Hepatocyte (in vitro differentiated cells): ENCODE measurements around the gene LDB2.

Source experiments
- EZH2 ChIP-seq: fragments of 200-600 bp; sonication (generic); IDR thresholded peaks from 2 replicates; pipeline ENCODE4 v1.6.1; 2016; ENCODE audit warnings: antibody characterized with exemption, mild to moderate bottlenecking, borderline replicate concordance
- EZH2phosphoT487 ChIP-seq: fragments of 200-600 bp; sonication (generic); IDR thresholded peaks from one replicate; pipeline ENCODE4 v1.6.1; 2018; ENCODE audit warnings: antibody characterized with exemption, mild to moderate bottlenecking, low read depth, moderate library complexity; ENCODE audit not compliant: unreplicated experiment, severe bottlenecking
- TF ChIP-seq, protein P1 (sequence below): fragments of 200-600 bp; sonication (generic); IDR thresholded peaks from 2 replicates; pipeline ENCODE4 v1.5.1; 2016; ENCODE audit warnings: antibody characterized with exemption, mild to moderate bottlenecking; ENCODE audit not compliant: poor library complexity

GRCh38 chr4:16492872-16493271, 405.6 kb downstream of the LDB2 start:
- TF ChIP-seq, protein P1, sequence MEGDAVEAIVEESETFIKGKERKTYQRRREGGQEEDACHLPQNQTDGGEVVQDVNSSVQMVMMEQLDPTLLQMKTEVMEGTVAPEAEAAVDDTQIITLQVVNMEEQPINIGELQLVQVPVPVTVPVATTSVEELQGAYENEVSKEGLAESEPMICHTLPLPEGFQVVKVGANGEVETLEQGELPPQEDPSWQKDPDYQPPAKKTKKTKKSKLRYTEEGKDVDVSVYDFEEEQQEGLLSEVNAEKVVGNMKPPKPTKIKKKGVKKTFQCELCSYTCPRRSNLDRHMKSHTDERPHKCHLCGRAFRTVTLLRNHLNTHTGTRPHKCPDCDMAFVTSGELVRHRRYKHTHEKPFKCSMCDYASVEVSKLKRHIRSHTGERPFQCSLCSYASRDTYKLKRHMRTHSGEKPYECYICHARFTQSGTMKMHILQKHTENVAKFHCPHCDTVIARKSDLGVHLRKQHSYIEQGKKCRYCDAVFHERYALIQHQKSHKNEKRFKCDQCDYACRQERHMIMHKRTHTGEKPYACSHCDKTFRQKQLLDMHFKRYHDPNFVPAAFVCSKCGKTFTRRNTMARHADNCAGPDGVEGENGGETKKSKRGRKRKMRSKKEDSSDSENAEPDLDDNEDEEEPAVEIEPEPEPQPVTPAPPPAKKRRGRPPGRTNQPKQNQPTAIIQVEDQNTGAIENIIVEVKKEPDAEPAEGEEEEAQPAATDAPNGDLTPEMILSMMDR, result no peak
- TF ChIP-seq EZH2 (no peak), EZH2phosphoT487 (no peak)
